Body of pancreas (tissue), 4 donors: ENCODE data around the gene GNB3.

Experiments
- CTCF ChIP-seq, 7 experiments: fragments of 450-650 bp in 4 of 7; fragments of 200-600 bp in 3 of 7; sonication (generic) in 3 of 7; IDR thresholded peaks; one replicate each; pipeline ENCODE4 v1.5.1; 2016 to 2019; ENCODE audit warnings: antibody characterized with exemption in 7 of 7
- POLR2A ChIP-seq, 3 donors: fragments of 450-650 bp; IDR thresholded peaks; one replicate each; pipeline ENCODE4 v1.6.1; 2016; ENCODE audit warnings: antibody characterized with exemption in 3 of 3, mild to moderate bottlenecking in 2 of 3

GRCh38 chr12:6849427-6849826 lies 8.7 kb downstream of the GNB3 start:
- no peak for TF ChIP-seq POLR2A (IDR thresholded peaks at IDR 0.05)
- no peak for TF ChIP-seq CTCF (IDR thresholded peaks at IDR 0.05)
